ENCODE data around the gene OTC.

OTC gene

DNA sequence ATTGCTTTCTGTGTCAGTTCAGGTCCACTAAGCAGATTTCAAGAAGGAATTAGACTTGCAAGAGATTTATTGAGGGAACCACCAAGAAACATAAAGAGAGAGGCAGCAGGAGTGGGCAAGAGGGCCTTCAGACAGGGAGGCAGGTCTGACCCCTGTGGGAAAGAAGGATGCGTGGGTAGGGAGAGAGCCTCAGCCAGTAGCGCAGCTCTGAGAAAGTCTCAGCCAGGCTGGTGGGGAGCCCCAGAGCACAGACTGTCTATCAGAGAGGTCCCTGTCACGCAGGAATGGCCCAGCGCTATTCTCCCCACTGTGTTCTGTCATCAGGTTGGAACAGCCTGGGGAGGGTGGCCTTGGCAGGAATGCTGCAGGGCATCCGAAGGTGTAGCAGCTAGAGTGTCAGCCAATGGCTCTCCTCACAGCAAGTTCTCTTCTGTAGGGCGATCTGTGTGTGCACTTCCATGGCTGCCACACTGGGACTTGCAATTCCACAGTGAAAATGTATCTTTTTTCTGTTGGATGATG lies 48.0 kb downstream of the OTC start:
- H3K4me2 ChIP-seq (ENCODE audit: low read length) = no peak overlapping the region
- H2AFZ ChIP-seq (ENCODE audit: low read depth, low read length) = no peak overlapping the region
- no peaks in the 10 kb centered on the region for H3K79me2 ChIP-seq (ENCODE audit: low read length)
- no peaks in the 10 kb centered on the region for H3K4me1 ChIP-seq (ENCODE audit: low read length)
- no peaks in the 10 kb centered on the region for H3K36me3 ChIP-seq (replicated peaks; ENCODE audit: low read depth, low read length)
- TF ChIP-seq, protein P1, sequence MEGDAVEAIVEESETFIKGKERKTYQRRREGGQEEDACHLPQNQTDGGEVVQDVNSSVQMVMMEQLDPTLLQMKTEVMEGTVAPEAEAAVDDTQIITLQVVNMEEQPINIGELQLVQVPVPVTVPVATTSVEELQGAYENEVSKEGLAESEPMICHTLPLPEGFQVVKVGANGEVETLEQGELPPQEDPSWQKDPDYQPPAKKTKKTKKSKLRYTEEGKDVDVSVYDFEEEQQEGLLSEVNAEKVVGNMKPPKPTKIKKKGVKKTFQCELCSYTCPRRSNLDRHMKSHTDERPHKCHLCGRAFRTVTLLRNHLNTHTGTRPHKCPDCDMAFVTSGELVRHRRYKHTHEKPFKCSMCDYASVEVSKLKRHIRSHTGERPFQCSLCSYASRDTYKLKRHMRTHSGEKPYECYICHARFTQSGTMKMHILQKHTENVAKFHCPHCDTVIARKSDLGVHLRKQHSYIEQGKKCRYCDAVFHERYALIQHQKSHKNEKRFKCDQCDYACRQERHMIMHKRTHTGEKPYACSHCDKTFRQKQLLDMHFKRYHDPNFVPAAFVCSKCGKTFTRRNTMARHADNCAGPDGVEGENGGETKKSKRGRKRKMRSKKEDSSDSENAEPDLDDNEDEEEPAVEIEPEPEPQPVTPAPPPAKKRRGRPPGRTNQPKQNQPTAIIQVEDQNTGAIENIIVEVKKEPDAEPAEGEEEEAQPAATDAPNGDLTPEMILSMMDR (IDR thresholded peaks at IDR 0.05; ENCODE audit: low read depth, low read length) = no peak
- no peak for TF ChIP-seq EZH2phosphoT487 (IDR thresholded peaks at IDR 0.05; ENCODE audit: low read depth)
- no peak overlapping the region for H3K27ac ChIP-seq (ENCODE audit: low read length)
- H3K27me3 ChIP-seq (ENCODE audit: low read depth, low read length) = no peaks in the 10 kb centered on the region
- H3K4me3 ChIP-seq (ENCODE audit: low read length) = no peak overlapping the region
- no peaks in the 10 kb centered on the region for H4K20me1 ChIP-seq (ENCODE audit: insufficient read depth, low read length)
- H3K9ac ChIP-seq (ENCODE audit: low read length) = no peak overlapping the region
- H3K9me3 ChIP-seq (ENCODE audit: insufficient read depth, low read length) = no peaks in the 10 kb centered on the region

DNA sequence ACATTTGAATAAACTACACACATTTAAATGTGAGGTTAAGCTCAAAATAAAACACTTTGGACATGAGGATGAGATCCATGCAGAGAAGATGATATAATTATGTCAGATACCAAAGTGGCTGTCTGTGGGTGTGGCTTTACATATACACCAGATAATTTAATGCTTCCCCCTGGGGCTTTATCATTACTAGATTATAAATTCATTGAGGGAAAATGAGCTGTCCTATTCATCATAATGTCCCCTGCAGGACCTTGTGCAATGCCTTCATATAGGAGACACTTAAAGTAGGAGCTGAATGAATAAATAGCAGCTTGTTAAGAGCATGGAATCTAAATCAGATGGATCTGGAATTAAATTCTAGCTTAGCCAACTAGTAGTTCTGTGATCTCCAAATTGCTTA lies 49.7 kb downstream of the OTC start:
- no peak overlapping the region for H3K4me3 ChIP-seq (ENCODE audit: low read length)
- no peak overlapping the region for H3K27ac ChIP-seq (ENCODE audit: low read length)
- no peaks in the 10 kb centered on the region for H3K79me2 ChIP-seq (ENCODE audit: low read length)
- no peak overlapping the region for H2AFZ ChIP-seq (ENCODE audit: low read depth, low read length)
- H3K9me3 ChIP-seq (ENCODE audit: insufficient read depth, low read length) = no peaks in the 10 kb centered on the region
- no peaks in the 10 kb centered on the region for H3K27me3 ChIP-seq (ENCODE audit: low read depth, low read length)
- H4K20me1 ChIP-seq (ENCODE audit: insufficient read depth, low read length) = no peaks in the 10 kb centered on the region
- no peaks in the 10 kb centered on the region for H3K36me3 ChIP-seq (replicated peaks; ENCODE audit: low read depth, low read length)
- H3K9ac ChIP-seq (ENCODE audit: low read length) = no peak overlapping the region
- no peaks in the 10 kb centered on the region for H3K4me1 ChIP-seq (ENCODE audit: low read length)
- TF ChIP-seq EZH2phosphoT487 (IDR thresholded peaks at IDR 0.05; ENCODE audit: low read depth) = no peak
- TF ChIP-seq, protein P1 (IDR thresholded peaks at IDR 0.05; ENCODE audit: low read depth, low read length) = no peak
- no peak overlapping the region for H3K4me2 ChIP-seq (ENCODE audit: low read length)

DNA sequence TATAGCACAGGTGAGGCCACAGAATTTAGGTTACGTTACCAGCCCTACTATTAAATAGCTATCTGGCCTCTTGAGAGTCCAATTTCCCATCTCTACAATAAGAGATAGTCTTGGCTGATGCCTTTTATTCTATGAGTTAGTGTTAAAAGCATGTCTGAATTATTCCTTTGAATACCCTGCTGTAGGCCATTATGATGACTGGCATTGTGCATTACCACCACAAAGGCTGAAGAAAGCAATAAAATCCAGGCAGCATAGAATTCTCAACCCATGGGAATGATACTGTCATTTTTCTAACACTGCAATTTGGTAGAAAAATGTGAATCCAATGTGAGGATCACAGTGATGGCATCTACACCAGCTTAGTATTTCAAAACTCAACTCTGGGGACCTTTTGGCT lies 51.4 kb downstream of the OTC start:
- no peak overlapping the region for H3K4me3 ChIP-seq (ENCODE audit: low read length)
- H3K4me2 ChIP-seq (ENCODE audit: low read length) = no peak overlapping the region
- H3K36me3 ChIP-seq (replicated peaks; ENCODE audit: low read depth, low read length) = no peaks in the 10 kb centered on the region
- no peaks in the 10 kb centered on the region for H3K9me3 ChIP-seq (ENCODE audit: insufficient read depth, low read length)
- H3K79me2 ChIP-seq (ENCODE audit: low read length) = no peaks in the 10 kb centered on the region
- H3K27ac ChIP-seq (ENCODE audit: low read length) = no peak overlapping the region
- no peaks in the 10 kb centered on the region for H3K4me1 ChIP-seq (ENCODE audit: low read length)
- no peaks in the 10 kb centered on the region for H4K20me1 ChIP-seq (ENCODE audit: insufficient read depth, low read length)
- no peak overlapping the region for H3K9ac ChIP-seq (ENCODE audit: low read length)
- H2AFZ ChIP-seq (ENCODE audit: low read depth, low read length) = no peak overlapping the region
- 0 out of 2 replicates have a peak, but pooled peaks cover under 1% of the 10 kb centered on the region for H3K27me3 ChIP-seq (ENCODE audit: low read depth, low read length)
- no peak for TF ChIP-seq EZH2phosphoT487 (IDR thresholded peaks at IDR 0.05; ENCODE audit: low read depth)
- TF ChIP-seq, protein P1 (IDR thresholded peaks at IDR 0.05; ENCODE audit: low read depth, low read length) = no peak

DNA sequence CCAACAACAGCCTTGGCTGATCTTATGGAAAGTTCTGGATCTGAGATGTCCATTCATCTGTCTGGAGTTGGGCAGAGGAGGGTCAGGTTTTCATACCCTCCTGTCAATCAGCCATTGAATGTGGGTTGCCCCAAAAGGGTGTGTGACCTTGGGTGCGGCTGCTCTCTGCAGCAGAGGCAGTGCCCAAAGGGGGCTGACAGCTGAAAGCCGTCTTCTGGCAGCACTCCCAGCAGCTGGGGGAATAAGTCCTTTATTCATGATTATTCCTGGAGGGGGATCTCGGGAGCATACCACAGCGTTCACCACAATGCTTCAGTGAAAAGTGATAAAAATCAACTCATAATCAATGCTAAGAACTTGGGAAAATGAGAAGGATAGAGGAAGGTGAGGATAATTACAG lies 54.7 kb downstream of the OTC start:
- Histone ChIP-seq H4K20me1 (ENCODE audit: insufficient read depth, low read length) (no peaks in the 10 kb centered on the region), H3K9me3 (ENCODE audit: insufficient read depth, low read length) (no peaks in the 10 kb centered on the region), H3K27ac (ENCODE audit: low read length) (no peak overlapping the region), H3K4me1 (ENCODE audit: low read length) (no peaks in the 10 kb centered on the region), H3K9ac (ENCODE audit: low read length) (no peak overlapping the region), H3K79me2 (ENCODE audit: low read length) (no peaks in the 10 kb centered on the region), H3K36me3 (replicated peaks; ENCODE audit: low read depth, low read length) (no peaks in the 10 kb centered on the region), H3K27me3 (ENCODE audit: low read depth, low read length) (0 out of 2 replicates have a peak, but pooled peaks cover 3% of the 10 kb centered on the region), H2AFZ (ENCODE audit: low read depth, low read length) (no peak overlapping the region), H3K4me2 (ENCODE audit: low read length) (no peak overlapping the region), H3K4me3 (ENCODE audit: low read length) (no peak overlapping the region)
- TF ChIP-seq EZH2phosphoT487 (IDR thresholded peaks at IDR 0.05; ENCODE audit: low read depth) = no peak
- TF ChIP-seq, protein P1 (IDR thresholded peaks at IDR 0.05; ENCODE audit: low read depth, low read length) = no peak
